ENCODE measurements around the gene TOE1. TPM values are rescaled to one million over a fixed set of nuclear protein-coding genes. Genes with fewer than 3 reads are reported as not detected.
A peak's percentile ranks its signal among the peaks of the same experiment; 100 is the strongest.

The TOE1 gene
- total RNA-seq, 1 donor from 2014 or later, result 6.1 TPM

DNA sequence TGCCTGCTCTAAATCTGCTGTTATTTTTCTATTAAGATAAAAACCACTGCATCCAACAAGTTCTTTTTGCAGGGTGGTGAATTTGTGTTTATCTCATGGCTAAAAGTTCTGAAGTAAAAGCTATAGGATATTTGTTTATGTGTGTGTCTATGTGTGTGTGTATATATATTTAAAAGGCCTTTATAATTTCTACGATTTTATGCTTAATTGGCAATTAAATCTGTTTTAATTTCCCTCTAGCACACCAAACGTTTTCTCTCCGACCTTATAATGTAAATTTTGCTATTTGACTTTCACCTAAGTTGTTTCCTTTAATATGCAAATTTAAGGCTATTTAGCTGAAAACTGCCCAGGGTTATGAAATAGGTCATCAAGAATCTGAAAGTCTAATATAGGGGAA, 33.1 kb upstream of the TOE1 start:
- Mint-ChIP-seq H3K27me3 (ENCODE audit: insufficient read depth, low read depth) (no peaks in the 10 kb centered on the region), H3K9me3 (no peaks in the 10 kb centered on the region), H3K36me3 (no peaks in the 10 kb centered on the region), H3K27ac (no peak overlapping the region), H3K4me3 (no peak overlapping the region), H3K4me1 (peaks cover 18% of the 10 kb centered on the region)
- peak overlapping the region; percentile 18 for H3K4me3 ChIP-seq
- no peaks in the 10 kb centered on the region for H4K20me1 ChIP-seq (ENCODE audit: low read depth)
- TF ChIP-seq EZH2 (IDR thresholded peaks at IDR 0.05), result no peak
- no peak for TF ChIP-seq EZH2phosphoT487 (IDR thresholded peaks at IDR 0.05)
- TF ChIP-seq, protein P1, sequence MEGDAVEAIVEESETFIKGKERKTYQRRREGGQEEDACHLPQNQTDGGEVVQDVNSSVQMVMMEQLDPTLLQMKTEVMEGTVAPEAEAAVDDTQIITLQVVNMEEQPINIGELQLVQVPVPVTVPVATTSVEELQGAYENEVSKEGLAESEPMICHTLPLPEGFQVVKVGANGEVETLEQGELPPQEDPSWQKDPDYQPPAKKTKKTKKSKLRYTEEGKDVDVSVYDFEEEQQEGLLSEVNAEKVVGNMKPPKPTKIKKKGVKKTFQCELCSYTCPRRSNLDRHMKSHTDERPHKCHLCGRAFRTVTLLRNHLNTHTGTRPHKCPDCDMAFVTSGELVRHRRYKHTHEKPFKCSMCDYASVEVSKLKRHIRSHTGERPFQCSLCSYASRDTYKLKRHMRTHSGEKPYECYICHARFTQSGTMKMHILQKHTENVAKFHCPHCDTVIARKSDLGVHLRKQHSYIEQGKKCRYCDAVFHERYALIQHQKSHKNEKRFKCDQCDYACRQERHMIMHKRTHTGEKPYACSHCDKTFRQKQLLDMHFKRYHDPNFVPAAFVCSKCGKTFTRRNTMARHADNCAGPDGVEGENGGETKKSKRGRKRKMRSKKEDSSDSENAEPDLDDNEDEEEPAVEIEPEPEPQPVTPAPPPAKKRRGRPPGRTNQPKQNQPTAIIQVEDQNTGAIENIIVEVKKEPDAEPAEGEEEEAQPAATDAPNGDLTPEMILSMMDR (IDR thresholded peaks at IDR 0.05), result no peak
- H3K9ac ChIP-seq, result no peak overlapping the region
- peak overlapping the region; percentile 71 for H3K27ac ChIP-seq
- H3K36me3 ChIP-seq, result no peaks in the 10 kb centered on the region
- H3F3A ChIP-seq (ENCODE audit: low read depth), result peaks cover 39% of the 10 kb centered on the region
- H3K79me2 ChIP-seq (ENCODE audit: low read depth), result no peaks in the 10 kb centered on the region
- H3K4me2 ChIP-seq, result peak overlapping the region; percentile 47
- peaks cover 7% of the 10 kb centered on the region for H3K9me3 ChIP-seq (ENCODE audit: low read depth)
- H3K27me3 ChIP-seq, result no peaks in the 10 kb centered on the region
- H3K4me1 ChIP-seq, result peaks cover 33% of the 10 kb centered on the region
- no peak for DNase-seq (ENCODE audit: low spot score)
- H2AFZ ChIP-seq (replicated peaks), result peak overlapping the region; percentile 84

DNA sequence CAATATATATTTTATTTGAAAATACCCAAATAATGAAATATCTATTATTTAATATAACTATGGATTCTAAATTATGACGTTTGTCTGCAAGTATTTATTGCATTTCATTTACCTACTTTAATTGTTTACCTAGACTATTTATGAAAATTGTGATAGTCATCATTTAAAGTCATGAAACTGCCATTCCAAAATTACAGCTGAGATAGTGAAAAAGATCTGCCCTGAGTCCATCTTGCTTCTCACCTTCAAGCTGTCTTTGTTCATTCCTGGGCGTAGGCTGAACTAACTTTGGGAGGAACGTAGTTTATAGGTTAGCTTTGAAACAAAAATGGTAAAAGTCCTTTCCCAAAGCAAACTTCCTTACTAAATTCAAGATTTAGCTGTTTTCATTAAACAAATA, 25.7 kb upstream of the TOE1 start:
- Histone ChIP-seq H3K4me1 (peaks cover 16% of the 10 kb centered on the region), H3K9me3 (ENCODE audit: low read depth) (peaks cover 7% of the 10 kb centered on the region), H4K20me1 (ENCODE audit: low read depth) (no peaks in the 10 kb centered on the region), H2AFZ (replicated peaks) (no peak overlapping the region), H3K27ac (no peak overlapping the region), H3K27me3 (no peaks in the 10 kb centered on the region), H3K4me3 (no peak overlapping the region), H3K4me2 (no peak overlapping the region), H3K36me3 (no peaks in the 10 kb centered on the region), H3K9ac (no peak overlapping the region), H3K79me2 (ENCODE audit: low read depth) (no peaks in the 10 kb centered on the region), H3F3A (ENCODE audit: low read depth) (no peaks in the 10 kb centered on the region)
- Mint-ChIP-seq H3K27me3 (ENCODE audit: insufficient read depth, low read depth) (peaks cover 3% of the 10 kb centered on the region), H3K4me3 (no peak overlapping the region), H3K9me3 (no peaks in the 10 kb centered on the region), H3K4me1 (no peaks in the 10 kb centered on the region), H3K36me3 (no peaks in the 10 kb centered on the region), H3K27ac (no peak overlapping the region)
- TF ChIP-seq EZH2 (IDR thresholded peaks at IDR 0.05) (no peak), EZH2phosphoT487 (IDR thresholded peaks at IDR 0.05) (no peak)
- TF ChIP-seq, protein P1 (IDR thresholded peaks at IDR 0.05), result no peak
- DNase-seq (ENCODE audit: low spot score), result no peak

DNA sequence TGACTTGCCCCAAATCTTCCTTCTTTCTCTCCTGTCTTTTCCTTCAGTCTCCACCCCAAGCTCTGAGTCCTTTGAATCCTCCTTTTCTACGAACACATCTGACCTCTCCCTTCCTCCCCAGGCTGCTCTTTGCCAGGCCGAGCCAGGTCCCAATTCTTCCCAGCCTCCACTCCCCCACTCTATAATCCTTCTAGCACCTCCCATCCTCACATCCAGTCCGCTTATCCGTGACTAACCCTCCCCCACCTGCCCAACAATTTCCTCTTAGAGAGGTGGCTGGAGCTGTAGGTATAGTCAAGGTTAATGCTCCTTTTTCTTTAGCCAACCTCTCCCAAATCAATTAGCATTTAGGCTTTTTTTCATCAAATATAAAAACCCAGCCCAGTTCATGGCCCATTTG, 22.8 kb upstream of the TOE1 start:
- no peaks in the 10 kb centered on the region for H3K79me2 ChIP-seq (ENCODE audit: low read depth)
- DNase-seq (ENCODE audit: low spot score), result no peak
- H3F3A ChIP-seq (ENCODE audit: low read depth), result no peaks in the 10 kb centered on the region
- no peaks in the 10 kb centered on the region for H3K36me3 ChIP-seq
- H3K4me1 Mint-ChIP-seq, result peaks cover 6% of the 10 kb centered on the region
- H3K4me1 ChIP-seq, result peaks cover 29% of the 10 kb centered on the region
- H3K27me3 Mint-ChIP-seq (ENCODE audit: insufficient read depth, low read depth), result peaks cover 3% of the 10 kb centered on the region
- H3K4me2 ChIP-seq, result peak overlapping the region; percentile 45
- no peaks in the 10 kb centered on the region for H3K27me3 ChIP-seq
- no peak overlapping the region for H3K27ac Mint-ChIP-seq
- H2AFZ ChIP-seq (replicated peaks), result peak overlapping the region; percentile 7
- H3K9me3 ChIP-seq (ENCODE audit: low read depth), result no peaks in the 10 kb centered on the region
- no peak overlapping the region for H3K27ac ChIP-seq
- TF ChIP-seq EZH2phosphoT487 (IDR thresholded peaks at IDR 0.05), result no peak
- TF ChIP-seq, protein P1 (IDR thresholded peaks at IDR 0.05), result no peak
- TF ChIP-seq EZH2 (IDR thresholded peaks at IDR 0.05), result no peak
- H3K9ac ChIP-seq, result no peak overlapping the region
- no peaks in the 10 kb centered on the region for H3K36me3 Mint-ChIP-seq
- H4K20me1 ChIP-seq (ENCODE audit: low read depth), result no peaks in the 10 kb centered on the region
- no peak overlapping the region for H3K4me3 Mint-ChIP-seq
- H3K9me3 Mint-ChIP-seq, result no peaks in the 10 kb centered on the region
- H3K4me3 ChIP-seq, result no peak overlapping the region

Data from neural progenitor cell (in vitro differentiated cells).